Stomach smooth muscle (tissue), 2 donors: Measurements from ENCODE around the gene DNAH11.

Experiments
- H3K27ac ChIP-seq: one replicate; pipeline ENCODE4 v1.7.0; 2013; ENCODE audit warnings: mild to moderate bottlenecking, low read length, inconsistent platforms
- H3K27me3 ChIP-seq, 2 donors: one replicate each; pipeline ENCODE4 v1.7.0; 2013; ENCODE audit warnings: low read length in 2 of 2; ENCODE audit not compliant: insufficient read depth in 2 of 2, control insufficient read depth in 1 of 2
- H3K36me3 ChIP-seq, 2 donors: one replicate each; pipeline ENCODE4 v1.7.0; 2013; ENCODE audit warnings: low read length in 2 of 2; ENCODE audit not compliant: control insufficient read depth in 2 of 2, insufficient read depth in 2 of 2
- H3K4me1 ChIP-seq: one replicate; pipeline ENCODE4 v1.7.0; 2013; ENCODE audit warnings: low read length; ENCODE audit not compliant: control insufficient read depth, insufficient read depth
- H3K4me3 ChIP-seq, 2 donors: one replicate each; pipeline ENCODE4 v1.7.0; 2013; ENCODE audit warnings: low read length in 2 of 2
- H3K9ac ChIP-seq, 2 donors: one replicate each; pipeline ENCODE4 v1.7.0; 2013; ENCODE audit warnings: low read length in 2 of 2, mild to moderate bottlenecking in 1 of 2
- H3K9me3 ChIP-seq, 2 donors: one replicate each; pipeline ENCODE4 v1.7.0; 2013; ENCODE audit warnings: low read length in 2 of 2; ENCODE audit not compliant: control insufficient read depth in 2 of 2
- donor health status: healthy.
- donor health status: Pancreatic carcinoma.

The DNAH11 gene

DNA sequence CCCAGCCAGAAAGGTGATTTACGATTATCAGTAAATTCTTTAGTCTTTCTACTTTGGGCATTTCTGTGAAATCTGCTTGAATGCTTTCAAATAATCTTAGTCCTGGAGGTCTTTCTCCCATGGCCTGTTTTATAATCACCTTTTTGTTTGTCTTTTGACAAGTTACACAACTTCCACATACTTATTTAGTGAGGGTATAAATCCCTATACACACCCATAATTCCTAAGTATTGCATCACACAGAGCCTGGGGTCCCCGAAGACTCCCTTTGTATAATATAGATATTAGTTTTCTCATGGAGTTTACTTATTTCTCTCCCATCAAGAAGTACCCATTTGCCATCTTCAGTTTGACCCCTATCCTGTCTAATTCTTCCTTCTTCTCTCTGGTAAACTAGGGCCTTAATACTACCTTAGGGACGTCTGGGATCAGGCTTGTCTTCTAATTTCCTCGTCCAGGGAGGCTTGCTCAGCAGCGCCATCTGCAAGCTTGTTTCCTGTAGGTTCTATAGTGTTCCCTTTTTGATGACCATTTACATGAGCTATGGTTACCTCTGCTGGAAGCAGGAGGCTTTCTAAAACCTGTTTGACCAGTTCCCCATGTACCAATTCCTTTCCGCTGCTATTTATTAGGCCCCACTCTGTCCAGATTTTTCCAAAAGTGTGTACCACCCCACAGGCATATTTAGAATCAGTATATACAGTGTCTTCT, 8.1 kb downstream of the DNAH11 start:
- H3K36me3 ChIP-seq: no peaks in the 10 kb centered on the region
- H3K4me1 ChIP-seq: no peaks in the 10 kb centered on the region
- H3K4me3 ChIP-seq: no peak overlapping the region
- no peak overlapping the region for H3K9ac ChIP-seq
- H3K27me3 ChIP-seq: no peaks in the 10 kb centered on the region
- H3K9me3 ChIP-seq: no peaks in the 10 kb centered on the region
- H3K27ac ChIP-seq: no peak overlapping the region

DNA sequence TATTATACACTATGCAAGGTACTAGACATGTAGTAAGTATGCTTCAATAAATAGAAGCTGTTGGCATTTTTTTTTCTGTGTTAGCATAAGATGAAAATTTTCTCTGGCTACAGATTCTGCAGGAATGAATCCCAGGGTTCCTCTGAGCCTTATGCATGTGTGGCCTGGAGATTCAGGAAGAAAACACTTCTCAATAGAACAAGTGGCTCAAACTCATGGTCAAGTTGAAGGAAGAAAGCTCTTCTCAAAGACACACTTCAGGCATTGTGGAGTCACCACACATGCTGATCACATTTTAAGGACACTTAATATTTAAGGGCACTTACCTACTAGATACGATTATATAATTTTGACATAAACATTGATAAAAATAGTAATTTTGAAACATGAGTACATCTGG, 19.5 kb downstream of the DNAH11 start:
- Histone ChIP-seq H3K27me3 (no peaks in the 10 kb centered on the region), H3K4me1 (no peaks in the 10 kb centered on the region), H3K9me3 (no peaks in the 10 kb centered on the region), H3K4me3 (no peak overlapping the region), H3K27ac (no peak overlapping the region), H3K36me3 (no peaks in the 10 kb centered on the region), H3K9ac (no peak overlapping the region)

DNA sequence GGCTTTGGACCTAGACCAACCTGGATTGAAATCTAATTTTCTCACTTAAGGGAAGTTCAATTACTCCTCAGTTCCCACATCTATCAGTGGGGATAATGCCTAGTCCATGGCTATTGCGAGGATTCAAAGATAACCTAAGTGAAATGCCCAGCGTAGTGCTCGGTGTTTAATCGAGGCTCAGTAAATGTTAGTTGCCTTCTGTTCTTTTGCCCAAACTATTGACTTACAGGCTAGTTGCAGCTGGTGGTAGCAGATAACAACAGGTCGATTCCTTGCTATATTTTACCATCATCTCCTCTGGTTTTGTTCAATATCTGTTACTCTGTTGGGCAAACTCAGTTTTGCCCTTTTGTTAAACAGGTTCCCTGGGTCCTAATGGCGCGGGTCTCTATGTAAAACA, 22.8 kb downstream of the DNAH11 start:
- H3K9me3 ChIP-seq: no peaks in the 10 kb centered on the region
- H3K36me3 ChIP-seq: no peaks in the 10 kb centered on the region
- H3K27me3 ChIP-seq: no peaks in the 10 kb centered on the region
- no peaks in the 10 kb centered on the region for H3K4me1 ChIP-seq
- no peak overlapping the region for H3K4me3 ChIP-seq
- H3K27ac ChIP-seq: no peak overlapping the region
- H3K9ac ChIP-seq: no peak overlapping the region

DNA sequence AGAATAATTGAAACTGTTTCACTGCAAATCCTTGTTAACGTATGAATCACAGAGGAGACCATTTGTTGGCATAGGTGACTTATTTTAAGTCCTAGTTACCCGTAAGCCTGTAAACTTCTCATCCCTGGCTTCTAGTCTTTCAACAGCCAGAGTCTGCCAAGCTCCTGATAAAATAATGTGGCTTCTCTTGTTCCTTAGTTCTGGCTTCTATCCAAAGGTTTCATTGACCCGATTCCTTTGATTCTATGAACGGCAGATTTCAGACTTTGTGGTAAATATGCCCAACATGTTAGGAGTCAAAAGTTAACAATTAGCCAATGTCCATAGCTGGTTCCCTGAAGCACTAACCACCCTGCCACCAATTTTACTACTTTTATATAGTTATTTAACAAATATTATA, 23.3 kb downstream of the DNAH11 start:
- Histone ChIP-seq H3K4me3 (no peak overlapping the region), H3K36me3 (no peaks in the 10 kb centered on the region), H3K27ac (no peak overlapping the region), H3K27me3 (no peaks in the 10 kb centered on the region), H3K9ac (no peak overlapping the region), H3K4me1 (no peaks in the 10 kb centered on the region), H3K9me3 (no peaks in the 10 kb centered on the region)

DNA sequence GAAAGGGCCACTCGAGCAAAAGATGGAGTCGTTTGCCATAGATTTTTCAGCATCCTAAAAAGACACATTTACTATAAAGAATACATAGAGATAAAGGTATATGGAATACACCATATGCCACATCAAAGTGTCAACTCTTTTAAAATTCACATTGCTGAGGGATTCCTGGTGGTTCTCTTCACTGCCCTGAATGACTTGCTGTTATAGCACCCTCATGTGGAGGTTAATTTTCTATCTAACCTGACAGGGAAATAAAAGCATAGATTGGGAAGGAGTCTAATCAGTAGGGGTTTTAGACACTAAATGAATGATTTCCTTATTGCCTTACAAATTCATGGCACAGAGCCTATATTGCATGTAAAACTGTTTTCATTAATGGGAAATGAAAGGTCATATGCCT, 25.9 kb downstream of the DNAH11 start:
- H3K27me3 ChIP-seq: no peaks in the 10 kb centered on the region
- no peak overlapping the region for H3K4me3 ChIP-seq
- H3K27ac ChIP-seq: no peak overlapping the region
- no peaks in the 10 kb centered on the region for H3K36me3 ChIP-seq
- H3K9ac ChIP-seq: no peak overlapping the region
- no peaks in the 10 kb centered on the region for H3K4me1 ChIP-seq
- H3K9me3 ChIP-seq: no peaks in the 10 kb centered on the region

DNA sequence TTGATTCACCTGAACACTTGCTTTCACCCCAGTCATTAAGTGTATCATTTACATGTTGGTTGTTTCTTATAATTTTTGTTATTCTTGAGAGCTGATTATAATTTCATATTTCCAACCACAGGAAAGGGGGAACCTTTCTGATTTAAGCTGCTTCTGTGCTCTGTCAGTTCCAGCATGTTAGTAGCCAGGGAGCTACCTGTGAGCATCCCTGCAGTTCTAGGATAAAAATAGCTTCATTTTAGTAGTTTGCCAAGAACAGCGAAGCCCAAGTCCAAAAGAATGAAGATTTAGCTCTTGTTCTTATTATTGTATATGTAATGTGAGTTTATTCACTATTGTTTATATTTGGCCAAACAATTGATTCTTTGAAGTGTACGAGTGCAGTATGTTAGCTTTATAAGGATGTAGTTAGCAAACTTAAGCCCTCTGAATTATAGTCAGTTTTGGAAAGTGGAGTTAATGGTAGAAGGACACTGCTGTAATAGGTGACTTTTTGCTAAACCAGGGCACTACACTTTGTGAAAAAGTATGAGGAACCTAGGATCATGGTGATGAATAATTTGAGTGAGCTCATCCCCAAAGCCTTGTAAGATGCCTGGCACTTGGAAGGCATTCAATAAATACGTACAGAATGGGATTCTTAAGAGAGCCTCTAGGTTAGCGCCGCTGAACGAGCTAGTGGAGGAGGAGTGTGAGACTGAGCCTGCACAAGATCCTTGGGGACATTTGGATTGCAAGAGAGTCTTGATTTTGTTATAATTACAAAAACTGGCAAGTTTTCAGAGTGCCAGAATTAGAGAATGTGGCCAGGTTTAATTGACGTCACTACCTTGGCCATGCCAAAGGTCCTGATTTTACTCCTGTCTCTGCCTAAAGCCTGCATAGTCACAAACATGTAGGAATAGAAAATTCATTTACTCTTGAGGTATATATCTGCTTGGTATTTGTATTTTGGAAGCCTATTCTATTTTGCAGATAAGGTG, 29.8 kb downstream of the DNAH11 start:
- Histone ChIP-seq H3K36me3 (no peaks in the 10 kb centered on the region), H3K27me3 (no peaks in the 10 kb centered on the region), H3K4me1 (no peaks in the 10 kb centered on the region), H3K9me3 (no peaks in the 10 kb centered on the region), H3K27ac (no peak overlapping the region), H3K4me3 (no peak overlapping the region), H3K9ac (no peak overlapping the region)

DNA sequence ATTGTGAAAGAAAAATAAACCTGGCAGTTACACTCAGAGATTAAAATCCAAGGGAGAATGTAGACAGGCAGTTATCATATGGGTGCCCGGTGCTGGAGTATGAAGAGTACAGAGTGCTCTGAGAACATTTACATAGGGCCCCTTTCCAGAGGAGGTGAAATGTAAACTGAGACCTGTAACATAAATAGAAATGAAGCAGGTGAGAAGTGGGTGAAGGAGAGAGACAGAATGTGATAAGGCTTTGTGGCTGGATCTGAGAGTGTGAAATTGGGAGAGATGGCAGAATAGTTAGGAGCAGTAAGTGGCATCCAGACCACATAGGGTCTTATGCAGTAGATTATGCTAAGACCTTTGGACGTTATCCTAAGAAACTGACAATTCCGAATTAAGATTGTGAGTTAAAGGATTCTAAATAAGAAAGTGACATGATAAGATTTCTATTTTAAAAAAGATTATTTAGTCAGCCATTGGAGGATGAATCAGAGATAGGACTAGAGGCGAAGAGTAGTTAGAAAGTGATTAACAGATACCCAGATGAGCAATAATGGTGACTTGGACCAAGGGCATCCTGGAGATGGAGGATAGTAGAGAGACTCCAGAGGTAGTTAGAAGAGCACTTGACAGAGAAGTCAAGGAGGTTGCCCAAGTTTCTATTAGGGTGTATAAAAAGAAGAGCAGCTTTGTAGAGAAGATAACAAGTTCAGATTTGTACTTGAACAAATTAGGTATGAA, 36.7 kb downstream of the DNAH11 start:
- Histone ChIP-seq H3K36me3 (no peaks in the 10 kb centered on the region), H3K9ac (no peak overlapping the region), H3K27me3 (no peaks in the 10 kb centered on the region), H3K27ac (no peak overlapping the region), H3K9me3 (no peaks in the 10 kb centered on the region), H3K4me3 (no peak overlapping the region), H3K4me1 (no peaks in the 10 kb centered on the region)

DNA sequence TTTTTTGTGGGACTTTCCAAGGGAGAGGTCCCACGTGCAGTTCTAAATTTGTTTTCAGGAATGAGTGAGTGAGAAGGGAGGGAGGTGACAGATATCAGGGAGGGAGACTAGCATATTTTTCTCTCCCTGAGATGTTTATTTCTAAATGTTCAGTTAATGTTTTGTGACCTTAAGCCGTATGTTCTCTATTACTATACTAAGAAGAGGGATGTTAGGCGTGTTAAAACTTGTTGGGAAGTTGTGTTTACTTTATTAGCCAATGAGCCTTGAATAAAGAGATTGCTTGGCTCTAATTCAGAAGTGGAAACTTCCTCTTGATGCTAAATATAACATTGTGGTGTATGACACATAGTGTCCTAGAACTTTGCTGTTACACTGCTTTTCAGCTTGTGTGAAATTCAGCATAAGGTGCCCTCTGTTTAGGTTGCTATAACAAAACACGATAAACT, 37.3 kb downstream of the DNAH11 start:
- Histone ChIP-seq H3K4me1 (no peaks in the 10 kb centered on the region), H3K36me3 (no peaks in the 10 kb centered on the region), H3K27ac (peak overlapping the region; percentile 18), H3K9me3 (no peaks in the 10 kb centered on the region), H3K27me3 (no peaks in the 10 kb centered on the region), H3K4me3 (no peak overlapping the region), H3K9ac (no peak overlapping the region)

DNA sequence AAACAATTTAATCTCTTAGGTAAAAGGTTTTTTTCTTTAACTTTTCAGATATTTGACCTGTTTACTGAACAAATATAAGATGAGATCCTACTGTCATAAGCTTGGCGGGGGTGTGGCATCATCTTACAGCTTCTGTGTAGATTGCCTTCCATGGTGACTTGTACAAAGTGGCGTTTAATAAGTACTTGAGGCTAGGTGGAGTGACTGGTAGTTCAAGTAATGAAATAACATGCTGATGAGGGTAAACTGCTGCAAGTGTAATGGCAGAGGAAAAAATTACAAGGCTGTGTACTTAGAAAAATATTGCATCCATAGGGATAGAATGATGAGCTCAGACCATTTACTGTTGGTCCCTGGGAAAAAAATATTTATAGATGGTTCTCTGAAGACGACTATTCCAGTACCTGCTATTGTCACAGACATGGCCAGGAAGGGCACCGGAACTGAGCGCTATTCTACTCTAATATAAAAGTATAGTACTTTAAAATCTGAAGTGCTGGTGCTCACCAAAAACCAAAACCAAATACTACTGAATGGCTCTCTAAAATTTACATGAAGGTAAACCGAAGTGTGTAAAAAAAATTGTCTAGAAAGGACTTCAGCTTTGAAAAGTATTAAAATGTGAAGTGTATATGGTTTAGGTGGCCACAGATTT, 42.4 kb downstream of the DNAH11 start:
- H3K9ac ChIP-seq: no peak overlapping the region
- no peaks in the 10 kb centered on the region for H3K27me3 ChIP-seq
- no peaks in the 10 kb centered on the region for H3K36me3 ChIP-seq
- no peak overlapping the region for H3K4me3 ChIP-seq
- H3K27ac ChIP-seq: no peak overlapping the region
- H3K4me1 ChIP-seq: no peaks in the 10 kb centered on the region
- H3K9me3 ChIP-seq: no peaks in the 10 kb centered on the region

DNA sequence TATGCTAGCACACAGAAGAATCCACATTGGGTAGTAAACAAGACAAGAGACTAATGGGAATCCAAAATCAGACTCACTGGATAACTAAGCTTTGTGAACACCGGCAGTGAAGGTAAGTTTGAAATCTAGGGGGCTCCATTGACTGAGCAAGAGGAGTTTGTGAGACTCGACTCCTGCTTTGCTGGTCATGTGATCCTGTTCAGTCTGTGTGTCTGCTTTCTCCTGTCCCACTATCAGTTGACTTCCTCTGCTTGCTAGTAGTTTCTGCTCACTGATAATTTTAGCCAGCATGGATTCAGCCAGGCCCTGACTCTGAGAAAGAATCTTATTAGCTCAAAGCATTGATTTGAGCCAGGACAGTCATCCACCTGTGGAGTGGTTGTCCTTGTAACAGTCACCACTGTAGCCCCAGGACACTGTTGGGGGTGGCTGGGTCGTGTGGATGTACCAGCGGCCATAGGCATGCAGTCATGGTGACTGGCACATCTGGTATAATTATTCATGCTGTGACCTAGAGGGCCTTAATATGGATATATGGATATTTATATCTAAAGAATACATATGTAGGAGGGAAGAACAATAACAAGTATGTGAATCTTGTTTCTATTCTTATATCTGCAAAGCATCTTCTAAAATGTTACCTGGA, 44.4 kb downstream of the DNAH11 start:
- Histone ChIP-seq H3K4me3 (no peak overlapping the region), H3K27ac (no peak overlapping the region), H3K27me3 (no peaks in the 10 kb centered on the region), H3K9me3 (no peaks in the 10 kb centered on the region), H3K4me1 (no peaks in the 10 kb centered on the region), H3K9ac (no peak overlapping the region), H3K36me3 (no peaks in the 10 kb centered on the region)
